IPS-NIHi7 (cell line): Measurements from ENCODE around the gene NIPAL1.

Experiments
- DNase-seq: peaks from one replicate; pipeline ENCODE4 v3.0.0; 2012; ENCODE audit warnings: mixed read lengths; ENCODE audit errors: extremely low spot score

NIPAL1 gene

GRCh38 chr4:48065587-48066052 lies 49.0 kb downstream of the NIPAL1 start:
- DNase-seq, result no peak

- DNase-seq, result no peak
These were observed 51.0 kb downstream of the NIPAL1 start for GRCh38 chr4:48067536-48067935.

GRCh38 chr4:48068182-48068581 lies 51.6 kb downstream of the NIPAL1 start:
- DNase-seq, result no peak

GRCh38 chr4:48069026-48069425 lies 52.5 kb downstream of the NIPAL1 start:
- DNase-seq, result no peak

GRCh38 chr4:48071191-48071590 lies 54.6 kb downstream of the NIPAL1 start:
- no peak for DNase-seq

DNA sequence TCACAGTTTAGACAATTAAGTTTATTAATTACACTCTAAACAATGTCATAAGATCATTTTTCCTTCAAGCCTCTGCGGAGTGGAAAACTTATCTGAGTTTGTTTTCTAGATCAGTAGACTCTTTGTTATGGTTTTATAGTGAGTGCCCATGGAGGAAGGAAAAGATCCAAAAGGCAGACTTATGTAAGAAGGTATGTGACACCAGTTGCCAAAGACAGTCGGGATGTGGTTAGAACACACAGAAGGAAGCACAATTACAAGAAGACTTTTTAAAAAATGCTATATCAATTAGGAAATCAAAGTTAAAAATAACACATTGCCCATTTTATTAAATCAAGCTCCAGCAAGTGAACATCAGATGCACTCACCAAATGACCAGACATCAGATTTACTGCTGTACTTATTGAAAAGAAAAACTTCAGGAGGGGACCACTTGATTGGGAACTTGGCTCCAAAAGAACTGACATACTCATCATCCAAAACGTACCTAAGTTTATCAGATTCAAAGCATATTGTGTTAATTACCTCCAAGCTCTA lies 57.1 kb downstream of the NIPAL1 start:
- DNase-seq, result no peak

DNA sequence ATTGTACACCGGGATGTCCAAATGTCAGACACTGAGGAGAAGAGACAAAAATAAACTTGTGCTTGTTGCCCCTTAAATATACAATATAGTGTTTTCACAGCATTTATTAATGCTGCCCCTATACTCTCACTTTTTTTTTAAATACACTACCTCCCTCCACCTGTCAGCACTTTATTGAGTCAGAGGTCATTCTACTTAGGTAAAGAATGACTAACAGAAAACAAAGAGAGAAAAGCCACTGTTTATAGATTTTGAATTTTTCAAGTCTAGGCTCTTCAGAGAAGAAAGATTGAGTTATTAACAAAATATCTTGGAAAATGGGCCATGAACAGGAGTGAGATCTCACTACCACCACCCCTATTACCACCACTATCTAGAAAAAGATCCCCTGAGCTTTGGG lies 58.1 kb downstream of the NIPAL1 start:
- no peak for DNase-seq

- DNase-seq, result no peak
These were observed 61.9 kb downstream of the NIPAL1 start for GRCh38 chr4:48078425-48078824.

- DNase-seq, result no peak
These were observed 62.5 kb downstream of the NIPAL1 start for GRCh38 chr4:48078862-48079655.

DNA sequence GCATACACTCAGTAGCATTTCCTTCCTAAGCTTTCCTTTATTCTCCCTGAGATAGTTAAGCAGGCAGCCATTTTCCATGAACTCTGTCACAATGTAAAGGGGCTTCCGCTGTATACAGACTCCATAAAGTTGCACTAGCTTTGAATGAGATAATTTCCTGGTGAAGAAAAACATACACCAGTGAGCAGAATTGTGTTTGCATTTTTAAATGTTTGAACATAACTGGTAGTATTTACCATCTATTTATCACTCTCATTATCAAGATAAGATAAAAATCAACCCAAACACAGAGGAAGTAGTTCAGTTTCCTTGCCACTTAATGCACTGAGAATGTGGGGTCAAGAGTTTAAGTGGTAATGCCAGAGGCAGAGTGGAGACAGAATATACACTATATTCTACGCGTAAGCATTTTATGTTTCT lies 63.4 kb downstream of the NIPAL1 start:
- no peak for DNase-seq

- DNase-seq, result no peak
These were observed 64.6 kb downstream of the NIPAL1 start for GRCh38 chr4:48081196-48081595.

GRCh38 chr4:48082956-48083355 lies 66.4 kb downstream of the NIPAL1 start:
- no peak for DNase-seq

- no peak for DNase-seq
These were observed 69.4 kb downstream of the NIPAL1 start for GRCh38 chr4:48085821-48086589.
